AG09309 (cell line): ENCODE results near the gene IQSEC3.

ENCODE experiments used
- DNase-seq: peaks from one replicate; pipeline ENCODE4 v3.0.0-alpha.2; 2010; ENCODE audit warnings: low read depth
- H3K4me3 ChIP-seq: 2 replicates; pipeline ENCODE4 v1.5.1; 2011; ENCODE audit warnings: mild to moderate bottlenecking, low read depth, low read length, moderate library complexity; ENCODE audit not compliant: control insufficient read depth
- CTCF ChIP-seq: IDR thresholded peaks from 2 replicates; pipeline ENCODE4 v1.5.1; 2011; ENCODE audit warnings: mild to moderate bottlenecking, low read depth, low read length, inconsistent platforms; ENCODE audit not compliant: insufficient read depth, control insufficient read depth; ENCODE audit errors: missing control alignments

The IQSEC3 gene

GRCh38 chr12:99605-100004 is 33.0 kb downstream of the IQSEC3 start:
- no peak for TF ChIP-seq CTCF
- no peak overlapping the region for H3K4me3 ChIP-seq
- DNase-seq: no peak

GRCh38 chr12:101969-102878 is 35.7 kb downstream of the IQSEC3 start:
- no peak overlapping the region for H3K4me3 ChIP-seq
- no peak for TF ChIP-seq CTCF
- DNase-seq: no peak

- H3K4me3 ChIP-seq: no peak overlapping the region
- no peak for TF ChIP-seq CTCF
- DNase-seq: no peak
Measured at GRCh38 chr12:102879-103168, 36.3 kb downstream of the IQSEC3 start.

- no peak for DNase-seq
- no peak for TF ChIP-seq CTCF
- no peak overlapping the region for H3K4me3 ChIP-seq
Measured at GRCh38 chr12:103169-103981, 36.8 kb downstream of the IQSEC3 start.

- no peak for DNase-seq
- no peak for TF ChIP-seq CTCF
- no peak overlapping the region for H3K4me3 ChIP-seq
Measured at GRCh38 chr12:104551-105081, 38.0 kb downstream of the IQSEC3 start.

GRCh38 chr12:105696-106095 is 39.1 kb downstream of the IQSEC3 start:
- DNase-seq: no peak
- no peak overlapping the region for H3K4me3 ChIP-seq
- TF ChIP-seq CTCF: no peak
